SIG-M5 treated with dmso at 0.1 percent for 504 hours (cell line): ENCODE measurements around the gene RANBP9.

Experiments used
- DNase-seq: peaks from one replicate; lab custom pipeline; 2025; ENCODE audit not compliant: unreplicated experiment; lab: John Stamatoyannopoulos, UW

The RANBP9 gene

GRCh38 chr6:13604546-13605416, 106.9 kb downstream of the RANBP9 start:
- no peak for DNase-seq

GRCh38 chr6:13604135-13604534, 107.5 kb downstream of the RANBP9 start:
- DNase-seq, result no peak

GRCh38 chr6:13600036-13600435, 111.6 kb downstream of the RANBP9 start:
- DNase-seq, result no peak

- DNase-seq, result no peak
These were observed 114.6 kb downstream of the RANBP9 start for GRCh38 chr6:13597073-13597472.

DNA sequence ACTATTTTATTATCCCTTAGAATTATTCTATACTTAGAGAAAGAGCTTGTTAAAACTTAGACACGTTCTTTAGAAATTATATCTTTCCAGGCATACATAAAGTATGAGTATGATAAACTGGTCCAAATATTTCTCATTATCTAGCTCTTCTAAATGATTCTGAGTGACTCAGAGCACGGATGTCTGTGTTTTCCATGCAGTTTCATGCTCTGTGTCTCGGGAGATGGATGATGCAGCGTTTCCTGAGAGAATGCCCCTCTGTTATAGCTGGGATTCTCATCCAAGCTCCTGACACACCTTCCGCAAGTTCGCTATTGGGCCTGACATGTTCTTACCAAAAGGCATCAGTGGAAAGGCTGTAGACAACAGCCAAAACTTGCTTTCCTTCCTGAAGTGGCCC, 117.9 kb downstream of the RANBP9 start:
- DNase-seq, result no peak

- DNase-seq, result no peak
These were observed 118.5 kb downstream of the RANBP9 start for GRCh38 chr6:13593103-13593502.

- no peak for DNase-seq
These were observed 120.3 kb downstream of the RANBP9 start for GRCh38 chr6:13591205-13591921.

- no peak for DNase-seq
These were observed 121.0 kb downstream of the RANBP9 start for GRCh38 chr6:13590574-13591153.

DNA sequence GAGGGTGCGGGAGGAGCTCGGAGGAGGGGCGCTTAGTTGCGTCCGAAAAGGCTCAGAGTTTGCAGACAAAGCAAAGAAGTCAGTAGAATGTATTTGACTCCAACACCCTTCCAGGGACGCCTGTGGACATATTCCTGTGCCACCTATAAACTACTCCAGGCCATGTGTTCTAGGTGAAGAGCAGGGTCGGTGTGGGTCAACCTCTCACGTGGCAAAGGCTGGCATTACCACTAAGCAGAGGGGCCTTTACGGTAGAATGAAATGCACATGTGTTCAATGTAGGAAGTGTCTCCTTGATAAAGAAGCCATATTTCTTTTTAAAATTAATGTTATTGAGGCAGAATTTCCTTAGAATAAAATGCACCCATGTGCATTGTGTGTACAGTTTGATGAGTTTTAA, 121.8 kb downstream of the RANBP9 start:
- DNase-seq, result no peak

DNA sequence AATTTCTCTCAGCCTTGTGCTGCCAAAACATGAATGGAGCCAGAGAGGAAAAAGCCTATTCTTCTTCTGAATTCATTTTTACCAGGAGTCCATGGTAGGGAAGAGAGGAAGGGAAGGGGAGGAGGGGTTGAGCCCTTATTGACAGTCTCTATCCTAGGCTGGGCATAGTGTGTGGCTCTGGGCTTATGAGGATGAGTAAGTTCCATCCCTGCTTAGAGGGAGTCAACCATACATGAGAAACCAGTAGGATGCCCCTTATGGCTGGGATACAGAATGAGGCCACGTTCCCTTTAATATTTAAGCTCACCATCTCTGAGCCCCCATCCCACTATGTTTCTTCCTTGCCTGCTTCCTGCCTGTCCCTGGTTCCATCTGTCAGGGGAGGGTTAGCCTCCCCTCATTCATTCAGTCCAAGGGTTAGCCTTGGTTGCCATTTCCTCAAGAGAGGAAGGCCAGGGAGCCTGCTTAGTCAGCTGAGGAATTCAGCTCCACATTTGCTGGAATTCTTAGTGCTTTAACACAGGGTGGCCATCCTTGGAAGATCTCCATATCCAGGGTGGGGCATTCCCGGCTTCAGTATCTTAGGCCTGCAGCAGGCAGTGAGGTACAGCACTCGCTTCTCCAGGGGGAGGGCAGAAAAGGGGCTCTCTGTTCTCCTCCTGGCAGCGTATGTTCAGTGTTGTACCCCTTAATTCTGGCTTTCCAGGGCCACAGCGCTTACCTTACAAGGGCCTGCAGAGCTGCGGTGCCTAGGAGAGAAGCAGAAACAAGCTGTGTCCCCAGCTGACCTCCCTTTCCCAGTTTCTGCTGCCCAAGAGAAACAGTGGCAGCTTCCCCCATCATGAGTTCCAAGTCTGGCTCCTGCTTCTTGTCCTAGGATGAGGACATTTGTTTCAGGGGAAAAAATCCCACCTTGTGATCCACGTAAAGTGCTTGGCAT, 124.8 kb downstream of the RANBP9 start:
- DNase-seq, result no peak

- DNase-seq, result no peak
These were observed 129.9 kb downstream of the RANBP9 start for GRCh38 chr6:13581700-13582229.

- DNase-seq, result peak; percentile 16
These were observed 131.7 kb downstream of the RANBP9 start for GRCh38 chr6:13579911-13580310.

- DNase-seq, result no peak
These were observed 133.7 kb downstream of the RANBP9 start for GRCh38 chr6:13577926-13578325.

GRCh38 chr6:13576017-13576416, 135.6 kb downstream of the RANBP9 start:
- DNase-seq, result no peak

- DNase-seq, result no peak
These were observed 136.3 kb downstream of the RANBP9 start for GRCh38 chr6:13575377-13575775.

DNA sequence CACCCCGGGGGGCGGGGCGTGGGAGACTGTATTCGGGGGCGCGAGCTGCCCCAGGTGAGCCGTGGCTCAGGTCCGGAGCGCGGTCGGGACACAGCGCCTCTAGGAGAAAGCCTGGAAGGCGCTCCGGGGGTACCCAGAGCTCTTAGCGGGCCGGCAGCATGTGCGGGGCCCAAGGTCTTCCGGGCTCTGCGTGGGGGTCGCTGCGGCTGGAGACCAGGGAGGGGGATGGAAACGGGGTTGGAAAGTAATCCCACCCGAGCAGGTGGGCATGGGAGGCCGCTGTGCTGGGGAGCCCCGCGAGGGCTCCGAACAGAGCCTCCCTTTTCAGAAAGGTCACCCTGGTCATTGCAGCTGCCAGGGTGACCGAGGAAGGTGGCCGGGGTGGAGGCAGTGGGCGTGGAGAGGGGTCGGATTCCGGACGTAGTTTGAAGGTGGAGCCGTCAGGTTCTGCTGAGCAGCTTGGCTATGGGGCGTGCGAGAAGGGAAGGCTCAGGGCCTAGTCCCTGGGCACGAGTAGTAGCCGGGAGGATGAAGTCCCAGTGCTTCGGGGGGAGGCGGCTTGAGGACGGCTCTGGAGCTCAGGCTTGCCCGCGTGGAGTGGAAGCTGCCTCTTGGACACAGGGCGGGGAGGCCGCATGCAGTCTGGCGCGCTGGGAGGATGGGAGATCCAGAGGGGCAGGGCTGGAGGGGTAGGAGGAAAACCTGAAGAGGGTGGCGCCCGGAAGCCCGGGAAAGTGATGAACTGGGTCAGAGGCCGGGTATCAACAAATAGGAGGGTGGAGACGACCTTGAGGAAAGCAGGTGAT, 136.9 kb downstream of the RANBP9 start, which contains the start of gene SIRT5:
SIRT5 (plus strand) TSS at position 31 of the 806 bp plus-strand sequence. CDS start 9,510 bp downstream, outside the sequence.
- DNase-seq, result peak; percentile 89

- peak; percentile 89 for DNase-seq
These were observed 137.5 kb downstream of the RANBP9 start for GRCh38 chr6:13574149-13574570.

DNA sequence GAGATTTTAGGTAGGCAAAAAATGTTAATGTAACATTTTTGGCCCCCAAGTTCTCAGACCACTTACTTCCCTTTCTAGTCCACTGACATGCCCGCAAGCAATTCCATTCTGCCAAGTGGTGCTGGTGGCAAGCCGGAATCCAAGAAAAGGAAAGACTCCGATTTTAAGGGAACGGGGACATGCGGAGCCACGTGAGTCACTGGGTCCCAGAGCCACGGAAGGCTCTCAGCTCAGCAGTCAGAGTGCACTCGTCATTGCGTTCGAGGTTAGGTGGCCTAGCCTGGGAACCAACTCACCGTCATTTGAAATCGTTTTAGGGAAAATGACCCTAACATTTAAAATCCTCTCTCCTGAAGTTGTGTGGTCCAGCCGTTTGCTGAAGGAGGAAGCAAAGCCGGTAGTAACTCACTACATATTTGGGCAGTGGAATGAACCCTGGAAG, 137.9 kb downstream of the RANBP9 start:
- DNase-seq, result peak; percentile 20

DNA sequence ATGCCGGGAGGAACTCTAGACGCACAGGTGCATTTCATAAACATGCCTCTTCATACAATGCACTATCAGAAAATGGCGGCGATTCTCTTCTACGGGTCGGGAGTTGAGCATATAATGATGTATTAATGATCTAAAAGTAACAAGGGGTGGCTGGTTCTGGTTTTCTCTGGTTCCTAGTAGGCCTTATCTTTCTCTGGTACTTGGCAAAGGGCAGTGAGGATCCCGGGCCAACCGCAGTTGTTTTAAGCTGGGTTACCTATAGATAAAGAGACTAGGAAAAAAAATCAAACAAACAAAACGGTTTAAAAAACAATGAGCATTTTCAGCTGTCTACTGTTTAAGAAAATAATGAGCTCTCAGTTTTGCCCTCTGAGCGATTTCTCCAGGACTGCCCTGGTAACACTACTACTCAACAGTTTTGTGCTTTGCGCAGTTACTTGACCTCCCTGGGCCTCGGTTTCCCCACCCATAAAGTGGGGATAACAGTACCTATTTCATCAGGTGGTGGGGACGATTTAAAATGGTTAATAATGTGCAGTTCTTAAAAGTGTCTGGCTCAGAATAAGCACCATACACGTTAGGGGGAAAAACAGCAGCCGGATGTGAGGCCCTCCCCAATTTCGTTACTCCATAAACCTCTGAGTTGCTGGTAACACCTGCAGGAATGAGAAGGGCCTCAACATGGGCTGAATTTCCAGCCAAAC, 138.5 kb downstream of the RANBP9 start:
- DNase-seq, result no peak
